Fibroblast of skin of left quadriceps (primary cell): Measurements from ENCODE around the gene OR52L1.

Experiments used
- DNase-seq, 2 experiments: peaks; one replicate each; pipeline ENCODE4 v3.0.0-alpha.2; 2013; ENCODE audit warnings: low read depth in 2 of 2

OR52L1 gene

GRCh38 chr11:5940748-5941147 is 46.0 kb downstream of the OR52L1 start:
- DNase-seq = no peak

- no peak for DNase-seq
These were observed 48.2 kb downstream of the OR52L1 start for GRCh38 chr11:5938603-5938965.

- DNase-seq = no peak
These were observed 48.8 kb downstream of the OR52L1 start for GRCh38 chr11:5937868-5938602.
